HepG2 (cell line): Measurements from ENCODE around the gene CNP. TPM values are rescaled to one million over a fixed set of nuclear protein-coding genes. Genes with fewer than 3 reads are reported as not detected.
A peak's percentile ranks its signal among the peaks of the same experiment; 100 is the strongest.

Experiments
- ATAC-seq: fragments of 200-7000 bp; cut with Tn5 transposase; 3 replicates; pipeline ENCODE4 v1.9.1; 2020; ENCODE audit warnings: mild to moderate bottlenecking, moderate library complexity
- BruUV-seq: library from RNA; stranded (reverse); fragments of 400-500 nt; replicated peaks from 2 replicates; lab custom pipeline; 2021; lab: Mats Ljungman, UMichigan
- CTCF ChIA-PET: fragments of 300-600 bp; formaldehyde crosslinking; extraction: SDS; loops from one replicate; lab custom pipeline; 2021; ENCODE audit warnings: low total read pairs, inconsistent platforms, low intra/inter-chr PET ratio; lab: Yijun Ruan, JAX
- POLR2A ChIA-PET: fragments of 350-600 bp; sonication (Branson Sonifier 250); formaldehyde crosslinking; loops from one replicate; lab custom pipeline; 2020; ENCODE audit warnings: antibody characterized with exemption, inconsistent platforms; lab: Yijun Ruan, JAX
- DNase-seq: peaks from one replicate; pipeline ENCODE4 v3.0.0-alpha.2; 2015; ENCODE audit warnings: low spot score
- FAIRE-seq: peaks from 3 replicates; lab custom pipeline; 2011; peaks lifted over from hg19 to GRCh38; lab: Jason Lieb, UNC
- H2AFZ ChIP-seq: one replicate; pipeline ENCODE4 v1.6.1; 2011; ENCODE audit warnings: low read length, inconsistent platforms
- H3K27ac ChIP-seq: fragments of 300-600 bp; 3 replicates; pipeline ENCODE4 v1.8.0; 2011; ENCODE audit warnings: mixed run types, mild to moderate bottlenecking, mixed read lengths, low read length, inconsistent platforms; ENCODE audit not compliant: insufficient read depth; ENCODE audit errors: extremely low read length
- H3K27me3 ChIP-seq, 2 experiments: fragments of 200-600 bp in 1 of 2; 2 replicates in 1 of 2; 3 replicates in 1 of 2; pipeline versions ENCODE4 v1.6.0 to v1.8.0; 2011; ENCODE audit warnings: low read length in 2 of 2, mild to moderate bottlenecking in 2 of 2, moderate library complexity in 2 of 2, inconsistent platforms in 1 of 2; ENCODE audit not compliant: insufficient read depth in 2 of 2, control insufficient read depth in 1 of 2
- H3K36me3 ChIP-seq, 2 experiments: fragments of 200-600 bp in 1 of 2; replicated peaks in 1 of 2; 2 replicates in 1 of 2; 3 replicates in 1 of 2; pipeline versions ENCODE4 v1.5.1 to v1.8.0; 2011; ENCODE audit warnings: low read length in 2 of 2, inconsistent platforms in 1 of 2; ENCODE audit not compliant: insufficient read depth in 2 of 2, control insufficient read depth in 1 of 2
- H3K4me1 ChIP-seq: 2 replicates; pipeline ENCODE4 v1.5.1; 2012; ENCODE audit warnings: low read length, inconsistent platforms; ENCODE audit not compliant: insufficient read depth
- H3K4me2 ChIP-seq: 2 replicates; pipeline ENCODE4 v1.6.0; 2011; ENCODE audit warnings: low read depth, low read length, inconsistent platforms
- H3K4me3 ChIP-seq, 3 experiments: fragments of 200-600 bp in 1 of 3; sonication (generic), shearing (Covaris generic) in 1 of 3; replicated peaks in 1 of 3; 2 replicates each; pipeline ENCODE4 v1.5.1; 2011 to 2016; ENCODE audit warnings: low read length in 3 of 3, inconsistent platforms in 2 of 3, low read depth in 2 of 3, mild to moderate bottlenecking in 2 of 3, control low read depth in 1 of 3, mixed read lengths in 1 of 3; ENCODE audit not compliant: insufficient read depth in 1 of 3
- H3K79me2 ChIP-seq: one replicate; pipeline ENCODE4 v1.6.1; 2011; ENCODE audit warnings: low read length, inconsistent platforms; ENCODE audit not compliant: insufficient read depth
- H3K9ac ChIP-seq: 2 replicates; pipeline ENCODE4 v1.6.0; 2011; ENCODE audit warnings: mild to moderate bottlenecking, low read depth, low read length, inconsistent platforms; ENCODE audit not compliant: insufficient read depth
- H3K9me3 ChIP-seq: 2 replicates; pipeline ENCODE4 v1.5.1; 2012; ENCODE audit warnings: mild to moderate bottlenecking, low read length
- H4K20me1 ChIP-seq: 2 replicates; pipeline ENCODE4 v1.6.0; 2011; ENCODE audit warnings: inconsistent platforms, mild to moderate bottlenecking, low read length, moderate library complexity; ENCODE audit not compliant: insufficient read depth
- AGO2 ChIP-seq: fragments of 200-400 bp; formaldehyde crosslinking; optimal IDR thresholded peaks from 2 replicates; pipeline ENCODE3; 2017; ENCODE audit warnings: mild to moderate bottlenecking, low read depth, low read length, moderate library complexity
- AKAP8 ChIP-seq: sonication (generic); formaldehyde crosslinking; IDR thresholded peaks from 2 replicates; pipeline ENCODE4 v1.5.1; 2020; ENCODE audit warnings: mild to moderate bottlenecking, missing genetic modification reagents
- CEBPB ChIP-seq: IDR thresholded peaks from 2 replicates; pipeline ENCODE4 v1.6.1; 2011; ENCODE audit warnings: low read depth, low read length, improper control_type of control experiment, borderline replicate concordance
- GFI1 ChIP-seq: sonication (generic); formaldehyde crosslinking; IDR thresholded peaks from 2 replicates; pipeline ENCODE4 v1.5.0; 2020; ENCODE audit warnings: missing genetic modification reagents, mild to moderate bottlenecking, borderline replicate concordance
- HNRNPH1 ChIP-seq: fragments of 200-400 bp; formaldehyde crosslinking; optimal IDR thresholded peaks from 2 replicates; pipeline ENCODE3; 2017; ENCODE audit warnings: mild to moderate bottlenecking, low read depth, low read length
- NFKB2 ChIP-seq: sonication (generic); formaldehyde crosslinking; IDR thresholded peaks from 2 replicates; pipeline ENCODE4 v1.4.0; 2020; ENCODE audit warnings: missing genetic modification reagents, borderline replicate concordance
- POLR2A ChIP-seq, 2 experiments: IDR thresholded peaks; 2 replicates each; pipeline ENCODE4 v1.6.1; 2011; ENCODE audit warnings: low read depth in 2 of 2, low read length in 2 of 2, mild to moderate bottlenecking in 1 of 2, moderate library complexity in 1 of 2; ENCODE audit not compliant: insufficient read depth in 1 of 2
- POLR2G ChIP-seq: fragments of 200-400 bp; formaldehyde crosslinking; IDR thresholded peaks from 2 replicates; pipeline ENCODE4 v1.6.1; 2018; ENCODE audit warnings: mild to moderate bottlenecking, low read depth, low read length, moderate library complexity
- RBFOX2 ChIP-seq: fragments of 200-400 bp; formaldehyde crosslinking; IDR thresholded peaks from 2 replicates; pipeline ENCODE4 v1.6.1; 2017; ENCODE audit warnings: low read depth, mild to moderate bottlenecking, low read length
- RBM22 ChIP-seq: fragments of 200-400 bp; formaldehyde crosslinking; optimal IDR thresholded peaks from 2 replicates; pipeline ENCODE3; 2017; ENCODE audit warnings: mild to moderate bottlenecking, low read length, moderate library complexity
- SAFB2 ChIP-seq: sonication (generic); formaldehyde crosslinking; IDR thresholded peaks from 2 replicates; pipeline ENCODE4 v1.5.1; 2020; ENCODE audit warnings: missing genetic modification reagents, low read depth, mild to moderate bottlenecking, borderline replicate concordance
- ZC3H4 ChIP-seq: sonication (generic); formaldehyde crosslinking; IDR thresholded peaks from 2 replicates; pipeline ENCODE4 v1.4.0; 2020; ENCODE audit warnings: missing genetic modification reagents, borderline replicate concordance
- ZFY ChIP-seq: sonication (generic); formaldehyde crosslinking; IDR thresholded peaks from 2 replicates; pipeline ENCODE4 v1.4.0; 2020; ENCODE audit warnings: missing genetic modification reagents
- ZKSCAN1 ChIP-seq: fragments of 150-350 bp; IDR thresholded peaks from 2 replicates; pipeline ENCODE4 v1.6.1; 2014; ENCODE audit warnings: low read length
- ZNF18 ChIP-seq: sonication (generic); formaldehyde crosslinking; IDR thresholded peaks from 2 replicates; pipeline ENCODE4 v1.8.0; 2022; ENCODE audit warnings: mild to moderate bottlenecking, missing genetic modification reagents; ENCODE audit not compliant: insufficient replicate concordance
- ZNF20 ChIP-seq: sonication (generic); formaldehyde crosslinking; IDR thresholded peaks from 2 replicates; pipeline ENCODE4 v1.4.0; 2020; ENCODE audit warnings: mild to moderate bottlenecking, moderate library complexity, missing genetic modification reagents
- ZNF768 ChIP-seq: sonication (generic); formaldehyde crosslinking; IDR thresholded peaks from 2 replicates; pipeline ENCODE4 v1.4.0; 2020; ENCODE audit warnings: missing genetic modification reagents
- WGBS: methylation state at CpG from one replicate; pipeline ENCODE4 v1.1.6; 2017; ENCODE audit warnings: low lambda C conversion rate; 5-methylcytosine and 5-hydroxymethylcytosine counted together
- in situ Hi-C: cut with HindIII; loops from 2 replicates; pipeline ENCODE4 v1.10.0; 2017; ENCODE audit warnings: low pct_unique_long_range_greater_than_20kb; ENCODE audit not compliant: extremely low pct_ligation_motif_present
- intact Hi-C: fragments of 100-400 bp; cut with micrococcal nuclease; formaldehyde crosslinking; loops from one replicate; pipeline ENCODE4 v1.10.0; 2022; ENCODE audit not compliant: unreplicated experiment
- polyA plus RNA-seq, 8 experiments: library from polyadenylated mRNA; depleted of rRNA in 3 of 8; stranded (reverse) in 7 of 8; unstranded in 1 of 8; fragments of >200 nt; fragmentation: Illumina TruSeq in 4 of 8; extraction: Trizol in 4 of 8; gene quantifications; 2 replicates each; pipeline versions ENCODE4 v1.2.1 to v1.2.3, GENCODE V29; 2011 to 2016; ENCODE audit warnings: low read depth in 4 of 8, missing spikeins in 1 of 8, mixed read lengths in 1 of 8; ENCODE audit not compliant: insufficient read depth in 1 of 8
- total RNA-seq, 5 experiments: library from RNA; depleted of rRNA; stranded (reverse); fragments of >200 nt; fragmentation: Illumina TruSeq; extraction: Trizol; gene quantifications; 2 replicates each; pipeline ENCODE4 v1.2.3, GENCODE V29; 2016; ENCODE audit warnings: low read depth in 1 of 5

Gene CNP
- total and polyA plus RNA-seq, 2 of the 13 experiments (the other 11 are each of a cell fraction or from before 2014, with no cell fraction given): 97.2 to 161 TPM

- TF ChIP-seq RBM22 (peak; percentile 94), POLR2A (IDR thresholded peaks at IDR 0.05; ENCODE audit: insufficient read depth in 1 of 2, low read depth in 2 of 2, low read length in 2 of 2) (peak; percentile 43 to 49; a peak in 3 of 4 replicates), ZNF18 (CRISPR knock-in tag) (no peak), RBFOX2 (peak; percentile 37; the same call in 1 of the 2 replicates), ZNF20 (CRISPR knock-in tag) (no peak)
Observed at GRCh38 chr17:41970901-41971331, 4.3 kb downstream of the CNP start (continued).

- ChIA-PET CTCF (no interaction called here), POLR2A (interaction anchor here (1.1 to 3.0 kb wide), 5 partner anchors 18 to 55 kb away, joined by 3 to 14 read pairs (median 4); partner anchors contain the start of gene DNAJC7)
- Histone ChIP-seq H3K9ac (no peak overlapping the region), H3K36me3 (peaks cover 41 to 76% of the 10 kb centered on the region in 2 experiments), H3K27me3 (no peaks in the 10 kb centered on the region), H3K4me1 (peaks cover 44% of the 10 kb centered on the region), H3K27ac (no peak overlapping the region), H3K4me2 (no peak overlapping the region), H2AFZ (no peak overlapping the region), H4K20me1 (peaks cover 12% of the 10 kb centered on the region; the same call in 1 of the 2 replicates), H3K9me3 (no peaks in the 10 kb centered on the region), H3K4me3 (no peak overlapping the region), H3K79me2 (peaks cover 38% of the 10 kb centered on the region)
- WGBS: 90% methylated on average over 16 of the region's 18 CpGs
- TF ChIP-seq HNRNPH1 (peak; percentile 17), ZNF768 (CRISPR knock-in tag) (peak; percentile 51; the same call in 1 of the 2 replicates), SAFB2 (CRISPR knock-in tag) (peak; percentile 43; the same call in 1 of the 2 replicates), NFKB2 (CRISPR knock-in tag) (0 out of 2 replicates have a peak, but pooled peaks have one; percentile 27), ZKSCAN1 (no peak), GFI1 (CRISPR knock-in tag) (no peak), POLR2A (IDR thresholded peaks at IDR 0.05; ENCODE audit: insufficient read depth in 1 of 2, low read depth in 2 of 2, low read length in 2 of 2) (0 out of 4 replicates have a peak, but pooled peaks of 1 of the 2 experiments have one; percentile 18), CEBPB (peak; percentile 52), ZFY (CRISPR knock-in tag) (peak; percentile 15; the same call in 1 of the 2 replicates), AKAP8 (CRISPR knock-in tag) (peak; percentile 72; the same call in 1 of the 2 replicates), ZC3H4 (CRISPR knock-in tag) (no peak), RBFOX2 (peak; percentile 28), AGO2 (peak; percentile 75), POLR2G (peak; percentile 43), RBM22 (peak; percentile 10)
- BruUV-seq: no TSS peak
- intact Hi-C loops: no loop called here
- DNase-seq (no peak), ATAC-seq (no peak), FAIRE-seq (no peak)
- in situ Hi-C loops: no loop called here
Observed at GRCh38 chr17:41971721-41972523, 5.3 kb downstream of the CNP start.
